Keratinocyte (primary cell): ENCODE results near the gene WDR83. TPM values are rescaled to one million over a fixed set of nuclear protein-coding genes. Genes with fewer than 3 reads are reported as not detected.
A peak's percentile ranks its signal among the peaks of the same experiment; 100 is the strongest.

Experiments used
- DNase-seq: peaks from one replicate; pipeline ENCODE4 v3.0.0-alpha.2; 2011; ENCODE audit warnings: low read depth, missing footprints, low spot score
- FAIRE-seq: peaks from 2 replicates; lab custom pipeline; 2011; peaks lifted over from hg19 to GRCh38; lab: Jason Lieb, UNC
- H2AFZ ChIP-seq: 2 replicates; pipeline ENCODE4 v1.6.0; 2012; ENCODE audit warnings: low read length, control low read depth, inconsistent platforms; ENCODE audit not compliant: control insufficient read depth
- H3K27ac ChIP-seq: 2 replicates; pipeline ENCODE4 v1.5.1; 2011; ENCODE audit warnings: low read length; ENCODE audit not compliant: control insufficient read depth, insufficient read depth
- H3K27me3 ChIP-seq: 3 replicates; pipeline ENCODE4 v1.6.0; 2011; ENCODE audit warnings: low read length; ENCODE audit not compliant: control insufficient read depth, insufficient read depth; ENCODE audit errors: extremely low read depth
- H3K36me3 ChIP-seq, 2 experiments: 2 replicates in 1 of 2; 3 replicates in 1 of 2; pipeline ENCODE4 v1.5.1; 2011; ENCODE audit warnings: low read length in 2 of 2, mild to moderate bottlenecking in 1 of 2; ENCODE audit not compliant: control insufficient read depth in 2 of 2, insufficient read depth in 2 of 2; ENCODE audit errors: extremely low read depth in 1 of 2
- H3K4me1 ChIP-seq: 3 replicates; pipeline ENCODE4 v1.5.1; 2011; ENCODE audit warnings: low read length; ENCODE audit not compliant: control insufficient read depth, insufficient read depth; ENCODE audit errors: extremely low read depth
- H3K4me2 ChIP-seq: 3 replicates; pipeline ENCODE4 v1.6.0; 2011; ENCODE audit warnings: low read depth, low read length; ENCODE audit not compliant: control insufficient read depth, insufficient read depth; ENCODE audit errors: extremely low read depth
- H3K4me3 ChIP-seq, 3 experiments: fragments of 200-600 bp in 1 of 3; sonication (generic) in 1 of 3; 2 replicates in 2 of 3; 3 replicates in 1 of 3; pipeline ENCODE4 v1.5.1; 2011 to 2016; ENCODE audit warnings: low read length in 3 of 3, mild to moderate bottlenecking in 3 of 3, control low read depth in 2 of 3, inconsistent platforms in 1 of 3, low read depth in 1 of 3, mixed read lengths in 1 of 3, mixed run types in 1 of 3, moderate library complexity in 1 of 3; ENCODE audit not compliant: control insufficient read depth in 2 of 3, insufficient read depth in 2 of 3; ENCODE audit errors: extremely low read depth in 1 of 3
- H3K79me2 ChIP-seq: 2 replicates; pipeline ENCODE4 v1.6.0; 2012; ENCODE audit warnings: low read length; ENCODE audit not compliant: control insufficient read depth, insufficient read depth
- H3K9ac ChIP-seq: 3 replicates; pipeline ENCODE4 v1.6.0; 2011; ENCODE audit warnings: low read length; ENCODE audit not compliant: control insufficient read depth, insufficient read depth; ENCODE audit errors: extremely low read depth
- H3K9me1 ChIP-seq: 3 replicates; pipeline ENCODE4 v1.6.0; 2011; ENCODE audit warnings: low read length; ENCODE audit not compliant: control insufficient read depth, insufficient read depth; ENCODE audit errors: extremely low read depth
- H3K9me3 ChIP-seq: 2 replicates; pipeline ENCODE4 v1.5.1; 2012; ENCODE audit warnings: low read depth, low read length; ENCODE audit not compliant: control insufficient read depth
- H4K20me1 ChIP-seq: 3 replicates; pipeline ENCODE4 v1.6.0; 2011; ENCODE audit warnings: low read length; ENCODE audit not compliant: control insufficient read depth, insufficient read depth; ENCODE audit errors: extremely low read depth
- CTCF ChIP-seq, 3 experiments: IDR thresholded peaks in 1 of 3; conservative IDR thresholded peaks in 1 of 3; optimal IDR thresholded peaks in 1 of 3; 2 replicates in 2 of 3; 3 replicates in 1 of 3; pipeline versions ENCODE3 to v1.5.1; 2011; ENCODE audit warnings: low read length in 3 of 3, mild to moderate bottlenecking in 3 of 3, moderate library complexity in 2 of 3, control low read depth in 1 of 3, inconsistent platforms in 1 of 3; ENCODE audit not compliant: insufficient read depth in 2 of 3; ENCODE audit errors: extremely low read depth in 1 of 3
- EZH2 ChIP-seq: IDR thresholded peaks from one replicate; pipeline ENCODE4 v1.6.1; 2012; ENCODE audit warnings: inconsistent platforms, mild to moderate bottlenecking, low read length, moderate library complexity
- dilution Hi-C: fragments of 300-500 bp; cut with MboI; formaldehyde crosslinking; loops from one replicate; pipeline ENCODE4 v1.7.0; 2020; ENCODE audit warnings: low sequenced_read_pairs; ENCODE audit not compliant: extremely low pct_ligation_motif_present
- polyA plus RNA-seq, 5 experiments: library from polyadenylated mRNA; depleted of rRNA in 3 of 5; stranded (reverse) in 3 of 5; stranded (forward) in 1 of 5; unstranded in 1 of 5; fragments of >200 nt; gene quantifications; 1 replicate in 1 of 5; 2 replicates in 3 of 5; 3 replicates in 1 of 5; pipeline versions ENCODE4 v1.2.1 to v1.2.3, GENCODE V29; 2011 to 2012; ENCODE audit warnings: missing spikeins in 2 of 5, low read depth in 1 of 5, low replicate concordance in 1 of 5

WDR83 gene
- polyA plus RNA-seq, 1 donor (not counting 4 experiments of a cell fraction or from before 2014, with no cell fraction given): 3.8 TPM

- Histone ChIP-seq H3K4me2 (no peak overlapping the region), H3K4me1 (no peaks in the 10 kb centered on the region), H3K9ac (no peak overlapping the region), H3K27me3 (no peaks in the 10 kb centered on the region), H3K79me2 (peaks cover 9% of the 10 kb centered on the region), H2AFZ (no peak overlapping the region), H3K27ac (no peak overlapping the region), H3K9me1 (no peaks in the 10 kb centered on the region), H3K9me3 (no peaks in the 10 kb centered on the region), H4K20me1 (peaks cover 4% of the 10 kb centered on the region), H3K36me3 (peaks cover 14 to 19% of the 10 kb centered on the region in 2 experiments), H3K4me3 (no peak overlapping the region)
- no peak for TF ChIP-seq CTCF (optimal IDR thresholded peaks at IDR 0.05 in 1 of 3, IDR thresholded peaks at IDR 0.05 in 1 of 3, conservative IDR thresholded peaks at IDR 0.05 in 1 of 3; ENCODE audit: extremely low read depth in 1 of 3, insufficient read depth in 2 of 3, low read length in 3 of 3)
- no peak for TF ChIP-seq EZH2
- dilution Hi-C loops: no loop called here
- FAIRE-seq: no peak
- no peak for DNase-seq
These were observed 13.4 kb downstream of the WDR83 start for GRCh38 chr19:12680034-12680433.

DNA sequence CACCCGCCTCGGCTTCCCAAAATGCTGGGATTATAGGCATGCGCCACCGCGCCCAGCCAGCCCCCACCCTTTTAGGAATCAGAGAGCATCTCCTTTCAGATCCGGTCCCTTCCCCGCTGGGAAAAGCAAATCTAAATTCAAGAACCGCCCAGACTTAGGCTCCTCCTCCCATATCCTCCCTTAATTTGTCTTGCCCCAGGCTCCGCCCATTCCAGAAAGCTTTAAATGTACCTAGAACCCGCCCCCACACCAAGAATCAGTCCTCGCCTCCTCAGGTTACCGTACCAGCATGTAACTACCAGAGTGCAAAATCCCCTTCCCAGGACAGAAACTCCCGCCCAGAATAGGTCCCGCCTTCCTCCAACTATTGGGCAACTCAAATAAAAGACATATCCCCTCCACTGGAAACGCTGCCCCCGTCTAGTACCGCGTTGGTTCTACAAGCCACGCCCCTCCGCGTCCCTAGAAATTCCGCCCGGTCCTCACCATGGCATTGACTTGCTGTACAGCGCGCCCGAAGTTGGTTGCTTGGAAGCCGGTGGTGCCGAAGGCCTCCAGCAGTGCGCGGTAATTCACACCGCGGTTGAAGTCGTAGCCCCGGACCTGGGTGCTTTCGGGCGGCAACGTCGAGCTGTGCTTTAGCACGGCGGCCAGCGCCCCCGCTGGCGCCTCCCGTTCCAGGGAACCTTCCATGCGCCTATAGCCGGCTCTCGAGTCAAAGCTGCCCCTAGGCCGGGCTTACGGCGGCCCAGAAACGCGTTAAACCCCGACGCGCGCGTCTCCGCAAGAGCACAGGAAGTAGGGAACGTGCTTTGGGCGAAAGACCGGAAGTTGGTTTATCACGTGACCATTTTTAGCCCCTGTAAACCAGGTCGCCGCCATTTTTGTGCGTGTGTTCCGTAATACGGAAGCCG lies 14.7 kb downstream of the WDR83 start, which contains the start of gene DHPS:
DHPS (minus strand) TSS at position 807 of the 914 bp plus-strand sequence; CDS start at position 693, 114 bp downstream.
- Histone ChIP-seq H3K27ac (peak within 1 kb of the TSS; percentile 97), H3K4me3 (peak within 1 kb of the TSS; percentile 84 to 93 (median 92)), H3K79me2 (peaks cover 9% of the 10 kb centered on the region), H2AFZ (peak within 1 kb of the TSS; percentile 87), H3K36me3 (peaks cover 5 to 16% of the 10 kb centered on the region in 2 experiments), H3K4me1 (no peaks in the 10 kb centered on the region), H4K20me1 (peaks cover 4% of the 10 kb centered on the region), H3K27me3 (no peaks in the 10 kb centered on the region), H3K4me2 (peak within 1 kb of the TSS; percentile 76), H3K9me1 (no peaks in the 10 kb centered on the region), H3K9ac (peak within 1 kb of the TSS; percentile 98), H3K9me3 (no peaks in the 10 kb centered on the region)
- DNase-seq (peak; percentile 89), FAIRE-seq (peak; percentile 86)
- TF ChIP-seq CTCF (optimal IDR thresholded peaks at IDR 0.05 in 1 of 3, IDR thresholded peaks at IDR 0.05 in 1 of 3, conservative IDR thresholded peaks at IDR 0.05 in 1 of 3; ENCODE audit: extremely low read depth in 1 of 3, insufficient read depth in 2 of 3, low read length in 3 of 3) (peak in 1 of 3 experiments; percentile 7), EZH2 (no peak)
- dilution Hi-C loops: no loop called here
